ENCODE results near the gene ELAC2.

- no peak for TF ChIP-seq POLR2AphosphoS5 (IDR thresholded peaks at IDR 0.05)
- TF ChIP-seq CTCF (IDR thresholded peaks at IDR 0.05), result no peak
Observed at GRCh38 chr17:13065032-13065431, 47.2 kb upstream of the ELAC2 start.
